HepG2 (cell line): ENCODE data around the gene SATB2. TPM values are rescaled to one million over a fixed set of nuclear protein-coding genes. Genes with fewer than 3 reads are reported as not detected.

Source experiments
- ARNT2 ChIP-seq: sonication (generic); formaldehyde crosslinking; IDR thresholded peaks from 2 replicates; pipeline ENCODE4 v1.8.0; 2022; ENCODE audit warnings: mild to moderate bottlenecking, low read depth, missing genetic modification reagents, moderate library complexity
- BRD4 ChIP-seq: sonication (generic); formaldehyde crosslinking; IDR thresholded peaks from 2 replicates; pipeline ENCODE4 v1.4.0; 2020; ENCODE audit warnings: missing genetic modification reagents
- FLYWCH1 ChIP-seq: sonication (generic); formaldehyde crosslinking; IDR thresholded peaks from 2 replicates; pipeline ENCODE4 v1.8.1; 2023; ENCODE audit warnings: mild to moderate bottlenecking, missing genetic modification reagents
- JUNB ChIP-seq: sonication (generic); formaldehyde crosslinking; IDR thresholded peaks from 2 replicates; pipeline ENCODE4 v1.8.0; 2022; ENCODE audit warnings: missing genetic modification reagents, mild to moderate bottlenecking, borderline replicate concordance
- KDM5B ChIP-seq: sonication (generic); formaldehyde crosslinking; IDR thresholded peaks from 2 replicates; pipeline ENCODE4 v1.4.0; 2020; ENCODE audit warnings: missing genetic modification reagents, mild to moderate bottlenecking, borderline replicate concordance
- MTF1 ChIP-seq: sonication (generic); formaldehyde crosslinking; IDR thresholded peaks from 2 replicates; pipeline ENCODE4 v1.5.0; 2020; ENCODE audit warnings: missing genetic modification reagents
- PTBP1 ChIP-seq: fragments of 200-400 bp; formaldehyde crosslinking; IDR thresholded peaks from 2 replicates; pipeline ENCODE4 v1.6.1; 2018; ENCODE audit warnings: low read length, low read depth; ENCODE audit not compliant: poor library complexity, severe bottlenecking
- RORA ChIP-seq: sonication (generic); formaldehyde crosslinking; IDR thresholded peaks from 2 replicates; pipeline ENCODE4 v1.5.0; 2020; ENCODE audit warnings: mild to moderate bottlenecking, missing genetic modification reagents, moderate library complexity
- SMARCE1 ChIP-seq: fragments of 450-650 bp; IDR thresholded peaks from 2 replicates; pipeline ENCODE4 v1.6.1; 2017; ENCODE audit warnings: borderline replicate concordance
- SNAPC2 ChIP-seq: sonication (generic); formaldehyde crosslinking; IDR thresholded peaks from 2 replicates; pipeline ENCODE4 v1.8.1; 2022; ENCODE audit warnings: mild to moderate bottlenecking, missing genetic modification reagents
- SP4 ChIP-seq: sonication (generic); formaldehyde crosslinking; IDR thresholded peaks from 2 replicates; pipeline ENCODE4 v1.8.1; 2023; ENCODE audit warnings: mild to moderate bottlenecking, missing genetic modification reagents
- TAF15 ChIP-seq: fragments of 200-400 bp; formaldehyde crosslinking; IDR thresholded peaks from one replicate; pipeline ENCODE4 v1.6.1; 2018; ENCODE audit warnings: mild to moderate bottlenecking, low read depth, low read length; ENCODE audit not compliant: poor library complexity, severe bottlenecking
- XRCC5 ChIP-seq: fragments of 200-400 bp; formaldehyde crosslinking; optimal IDR thresholded peaks from 2 replicates; pipeline ENCODE3; 2017; ENCODE audit warnings: mild to moderate bottlenecking, low read length
- ZNF33A ChIP-seq: sonication (generic); formaldehyde crosslinking; IDR thresholded peaks from 2 replicates; pipeline ENCODE4 v1.5.1; 2020; ENCODE audit warnings: missing genetic modification reagents, mild to moderate bottlenecking, moderate library complexity, borderline replicate concordance
- ZNF431 ChIP-seq: sonication (generic); formaldehyde crosslinking; IDR thresholded peaks from 2 replicates; pipeline ENCODE4 v1.9.0; 2022; ENCODE audit warnings: missing genetic modification reagents, low read depth, mild to moderate bottlenecking, borderline replicate concordance
- ZNF605 ChIP-seq: sonication (generic); formaldehyde crosslinking; IDR thresholded peaks from 2 replicates; pipeline ENCODE4 v1.8.0; 2022; ENCODE audit warnings: mild to moderate bottlenecking, missing genetic modification reagents
- ZNF761 ChIP-seq: sonication (generic); formaldehyde crosslinking; conservative IDR thresholded peaks from 2 replicates; pipeline ENCODE4 v1.4.0; 2020; ENCODE audit warnings: mild to moderate bottlenecking, missing genetic modification reagents
- ZNF781 ChIP-seq: sonication (generic); formaldehyde crosslinking; IDR thresholded peaks from 2 replicates; pipeline ENCODE4 v1.5.1; 2020; ENCODE audit warnings: borderline replicate concordance, mild to moderate bottlenecking, missing genetic modification reagents; ENCODE audit errors: not compliant biosample characterization
- polyA plus RNA-seq, 8 experiments: library from polyadenylated mRNA; depleted of rRNA in 3 of 8; stranded (reverse) in 7 of 8; unstranded in 1 of 8; fragments of >200 nt; fragmentation: Illumina TruSeq in 4 of 8; extraction: Trizol in 4 of 8; gene quantifications; 2 replicates each; pipeline versions ENCODE4 v1.2.1 to v1.2.3, GENCODE V29; 2011 to 2016; ENCODE audit warnings: low read depth in 4 of 8, missing spikeins in 1 of 8, mixed read lengths in 1 of 8; ENCODE audit not compliant: insufficient read depth in 1 of 8
- total RNA-seq, 5 experiments: library from RNA; depleted of rRNA; stranded (reverse); fragments of >200 nt; fragmentation: Illumina TruSeq; extraction: Trizol; gene quantifications; 2 replicates each; pipeline ENCODE4 v1.2.3, GENCODE V29; 2016; ENCODE audit warnings: low read depth in 1 of 5
- TF ChIP-seq, protein P1 (sequence below): sonication (generic); formaldehyde crosslinking; conservative IDR thresholded peaks from 2 replicates; pipeline ENCODE4 v1.8.0; 2022; ENCODE audit warnings: missing genetic modification reagents
- TF ChIP-seq, protein P2 (sequence below): sonication (generic); formaldehyde crosslinking; IDR thresholded peaks from 2 replicates; pipeline ENCODE4 v1.4.0; 2020; ENCODE audit warnings: missing genetic modification reagents, mild to moderate bottlenecking, borderline replicate concordance
- TF ChIP-seq, protein P3 (sequence below): sonication (generic); formaldehyde crosslinking; IDR thresholded peaks from 2 replicates; pipeline ENCODE4 v1.4.0; 2020; ENCODE audit warnings: missing genetic modification reagents; ENCODE audit errors: not compliant biosample characterization
- TF ChIP-seq, protein P4 (sequence below): sonication (generic); formaldehyde crosslinking; IDR thresholded peaks from 2 replicates; pipeline ENCODE4 v1.8.0; 2022; ENCODE audit warnings: missing genetic modification reagents, mild to moderate bottlenecking, borderline replicate concordance

SATB2 gene
- total and polyA plus RNA-seq, 2 of the 13 experiments (the other 11 are each of a cell fraction or from before 2014, with no cell fraction given): 2.5 to 5.5 TPM

DNA sequence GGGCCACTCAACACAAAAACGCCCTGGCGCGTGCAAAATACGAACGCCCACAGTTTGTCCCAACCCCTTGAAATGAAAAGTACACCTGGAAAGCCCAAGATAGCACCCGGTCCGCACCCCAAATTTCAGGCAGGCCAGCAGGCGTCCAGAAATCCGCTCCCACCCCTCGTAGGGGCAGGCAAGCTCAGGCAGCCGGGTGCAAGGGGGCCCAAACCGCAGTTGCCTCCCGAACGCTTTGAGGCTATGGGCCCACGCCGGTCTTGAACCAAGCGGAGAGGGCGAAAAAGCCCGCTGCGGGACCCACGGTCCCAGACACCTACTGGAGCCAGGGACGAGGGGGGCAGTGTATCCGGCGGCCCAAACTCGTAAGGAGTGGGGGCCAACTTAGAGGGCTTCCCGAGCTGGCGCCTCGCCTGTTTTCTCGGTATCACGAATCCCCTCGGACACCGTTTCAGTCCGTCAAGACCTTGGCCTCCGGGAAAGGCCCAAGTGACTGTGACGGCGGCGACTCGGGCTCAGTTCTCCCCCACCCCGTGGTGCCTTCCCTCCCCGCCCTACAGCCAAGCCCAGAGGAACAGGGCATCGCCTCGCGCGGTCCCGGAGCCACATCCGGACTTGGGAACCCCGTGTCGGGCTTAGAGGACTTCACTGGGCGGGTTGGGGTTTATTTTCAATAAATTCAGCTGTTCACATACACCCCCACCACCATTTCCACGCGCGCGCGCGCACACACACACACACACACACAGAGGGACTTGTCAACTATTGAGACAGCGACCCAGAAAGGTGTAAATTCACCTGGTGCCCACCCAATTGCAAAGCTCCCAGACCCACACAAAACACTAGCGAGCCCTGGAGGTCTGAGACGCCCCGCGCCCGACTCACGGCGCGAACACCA is 6.2 kb upstream of the SATB2 start (continued):
- TF ChIP-seq ZNF33A (CRISPR knock-in tag) (no peak), SMARCE1 (no peak), ZNF761 (CRISPR knock-in tag) (no peak), TAF15 (peak; percentile 30), SP4 (CRISPR knock-in tag) (no peak), ZNF605 (CRISPR knock-in tag) (peak; percentile 13; the same call in 1 of the 2 replicates), XRCC5 (no peak), BRD4 (CRISPR knock-in tag) (no peak), ZNF431 (CRISPR knock-in tag) (0 out of 2 replicates have a peak, but pooled peaks have one; percentile 2), MTF1 (CRISPR knock-in tag) (no peak), FLYWCH1 (CRISPR knock-in tag) (no peak), SNAPC2 (CRISPR knock-in tag) (no peak), ZNF781 (CRISPR knock-in tag) (peak; percentile 18), ARNT2 (CRISPR knock-in tag) (no peak), RORA (no peak), PTBP1 (no peak), KDM5B (0 out of 2 replicates have a peak, but pooled peaks have one; percentile 7), JUNB (CRISPR knock-in tag) (no peak)
- TF ChIP-seq, protein P1, sequence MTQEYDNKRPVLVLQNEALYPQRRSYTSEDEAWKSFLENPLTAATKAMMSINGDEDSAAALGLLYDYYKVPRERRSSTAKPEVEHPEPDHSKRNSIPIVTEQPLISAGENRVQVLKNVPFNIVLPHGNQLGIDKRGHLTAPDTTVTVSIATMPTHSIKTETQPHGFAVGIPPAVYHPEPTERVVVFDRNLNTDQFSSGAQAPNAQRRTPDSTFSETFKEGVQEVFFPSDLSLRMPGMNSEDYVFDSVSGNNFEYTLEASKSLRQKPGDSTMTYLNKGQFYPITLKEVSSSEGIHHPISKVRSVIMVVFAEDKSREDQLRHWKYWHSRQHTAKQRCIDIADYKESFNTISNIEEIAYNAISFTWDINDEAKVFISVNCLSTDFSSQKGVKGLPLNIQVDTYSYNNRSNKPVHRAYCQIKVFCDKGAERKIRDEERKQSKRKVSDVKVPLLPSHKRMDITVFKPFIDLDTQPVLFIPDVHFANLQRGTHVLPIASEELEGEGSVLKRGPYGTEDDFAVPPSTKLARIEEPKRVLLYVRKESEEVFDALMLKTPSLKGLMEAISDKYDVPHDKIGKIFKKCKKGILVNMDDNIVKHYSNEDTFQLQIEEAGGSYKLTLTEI: no peak
- TF ChIP-seq, protein P2, sequence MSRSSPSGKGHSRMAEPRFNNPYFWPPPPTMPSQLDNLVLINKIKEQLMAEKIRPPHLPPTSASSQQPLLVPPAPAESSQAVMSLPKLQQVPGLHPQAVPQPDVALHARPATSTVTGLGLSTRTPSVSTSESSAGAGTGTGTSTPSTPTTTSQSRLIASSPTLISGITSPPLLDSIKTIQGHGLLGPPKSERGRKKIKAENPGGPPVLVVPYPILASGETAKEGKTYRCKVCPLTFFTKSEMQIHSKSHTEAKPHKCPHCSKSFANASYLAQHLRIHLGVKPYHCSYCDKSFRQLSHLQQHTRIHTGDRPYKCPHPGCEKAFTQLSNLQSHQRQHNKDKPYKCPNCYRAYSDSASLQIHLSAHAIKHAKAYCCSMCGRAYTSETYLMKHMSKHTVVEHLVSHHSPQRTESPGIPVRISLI (CRISPR knock-in tag): no peak
- TF ChIP-seq, protein P3, sequence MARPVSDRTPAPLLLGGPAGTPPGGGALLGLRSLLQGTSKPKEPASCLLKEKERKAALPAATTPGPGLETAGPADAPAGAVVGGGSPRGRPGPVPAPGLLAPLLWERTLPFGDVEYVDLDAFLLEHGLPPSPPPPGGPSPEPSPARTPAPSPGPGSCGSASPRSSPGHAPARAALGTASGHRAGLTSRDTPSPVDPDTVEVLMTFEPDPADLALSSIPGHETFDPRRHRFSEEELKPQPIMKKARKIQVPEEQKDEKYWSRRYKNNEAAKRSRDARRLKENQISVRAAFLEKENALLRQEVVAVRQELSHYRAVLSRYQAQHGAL (CRISPR knock-in tag): no peak
- TF ChIP-seq, protein P4, sequence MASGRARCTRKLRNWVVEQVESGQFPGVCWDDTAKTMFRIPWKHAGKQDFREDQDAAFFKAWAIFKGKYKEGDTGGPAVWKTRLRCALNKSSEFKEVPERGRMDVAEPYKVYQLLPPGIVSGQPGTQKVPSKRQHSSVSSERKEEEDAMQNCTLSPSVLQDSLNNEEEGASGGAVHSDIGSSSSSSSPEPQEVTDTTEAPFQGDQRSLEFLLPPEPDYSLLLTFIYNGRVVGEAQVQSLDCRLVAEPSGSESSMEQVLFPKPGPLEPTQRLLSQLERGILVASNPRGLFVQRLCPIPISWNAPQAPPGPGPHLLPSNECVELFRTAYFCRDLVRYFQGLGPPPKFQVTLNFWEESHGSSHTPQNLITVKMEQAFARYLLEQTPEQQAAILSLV (CRISPR knock-in tag): 0 out of 2 replicates have a peak, but pooled peaks have one; percentile 8
